H1 (cell line): ENCODE data around the gene PI4KA. TPM values are rescaled to one million over a fixed set of nuclear protein-coding genes. Genes with fewer than 3 reads are reported as not detected.

Experiments used
- RAD21 ChIP-seq, 2 experiments: IDR thresholded peaks in 1 of 2; conservative IDR thresholded peaks in 1 of 2; 2 replicates each; pipeline ENCODE4 v1.6.1; 2011; ENCODE audit warnings: low read depth in 2 of 2, low read length in 2 of 2, improper control_type of control experiment in 1 of 2, inconsistent platforms in 1 of 2, mild to moderate bottlenecking in 1 of 2, moderate library complexity in 1 of 2
- polyA plus RNA-seq, 7 experiments: library from polyadenylated mRNA; depleted of rRNA in 3 of 7; stranded (reverse) in 5 of 7; unstranded in 2 of 7; fragments of >200 nt in 5 of 7; fragments of 200-250 nt in 2 of 7; gene quantifications; 1 replicate in 5 of 7; 2 replicates in 1 of 7; 4 replicates in 1 of 7; pipeline versions ENCODE4 v1.2.1 to v1.2.3, GENCODE V29; 2011 to 2013; ENCODE audit warnings: missing spikeins in 2 of 7, mixed read lengths in 2 of 7
- total RNA-seq: library from RNA; stranded (reverse); fragmentation: NEBNext Ultra II Directional; extraction: Animal tissue kit (Norgen Biotek cat#: 25700); gene quantifications from 2 replicates; pipeline ENCODE4 v1.2.1, GENCODE V29; 2021

PI4KA gene
- total and polyA plus RNA-seq, 2 of the 8 experiments (the other 6 are each of a cell fraction or from before 2014, with no cell fraction given) = 22.5 to 37.7 TPM

DNA sequence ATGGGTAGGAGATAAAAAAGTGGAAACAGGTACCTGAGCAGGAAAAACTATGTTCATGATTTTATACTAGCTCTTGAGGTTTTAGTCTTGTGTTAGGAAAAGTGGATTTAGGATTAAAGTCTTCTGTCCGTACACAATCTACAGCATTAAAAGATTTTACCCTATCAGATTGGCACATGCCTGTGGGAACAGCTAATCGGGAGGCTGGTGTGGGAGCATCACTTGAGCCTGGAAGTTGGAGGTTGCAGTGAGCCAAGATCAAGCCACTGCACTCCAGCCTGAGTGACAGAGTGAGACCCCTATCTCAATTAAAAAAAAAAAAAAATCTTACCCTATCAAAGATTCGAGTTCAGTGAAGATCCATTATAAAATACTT, 46.4 kb upstream of the PI4KA start (continued):
- no peak for TF ChIP-seq RAD21 (IDR thresholded peaks at IDR 0.05 in 1 of 2, conservative IDR thresholded peaks at IDR 0.05 in 1 of 2; ENCODE audit: low read depth in 2 of 2, low read length in 2 of 2)
